SIG-M5 (cell line): ENCODE measurements around the gene CEP128.

Source experiments
- DNase-seq: peaks from one replicate; lab custom pipeline; 2025; lab: John Stamatoyannopoulos, UW

Gene CEP128

GRCh38 chr14:80475074-80475473, 466.5 kb downstream of the CEP128 start:
- DNase-seq, result no peak

GRCh38 chr14:80468331-80469122, 473.0 kb downstream of the CEP128 start:
- DNase-seq, result no peak

DNA sequence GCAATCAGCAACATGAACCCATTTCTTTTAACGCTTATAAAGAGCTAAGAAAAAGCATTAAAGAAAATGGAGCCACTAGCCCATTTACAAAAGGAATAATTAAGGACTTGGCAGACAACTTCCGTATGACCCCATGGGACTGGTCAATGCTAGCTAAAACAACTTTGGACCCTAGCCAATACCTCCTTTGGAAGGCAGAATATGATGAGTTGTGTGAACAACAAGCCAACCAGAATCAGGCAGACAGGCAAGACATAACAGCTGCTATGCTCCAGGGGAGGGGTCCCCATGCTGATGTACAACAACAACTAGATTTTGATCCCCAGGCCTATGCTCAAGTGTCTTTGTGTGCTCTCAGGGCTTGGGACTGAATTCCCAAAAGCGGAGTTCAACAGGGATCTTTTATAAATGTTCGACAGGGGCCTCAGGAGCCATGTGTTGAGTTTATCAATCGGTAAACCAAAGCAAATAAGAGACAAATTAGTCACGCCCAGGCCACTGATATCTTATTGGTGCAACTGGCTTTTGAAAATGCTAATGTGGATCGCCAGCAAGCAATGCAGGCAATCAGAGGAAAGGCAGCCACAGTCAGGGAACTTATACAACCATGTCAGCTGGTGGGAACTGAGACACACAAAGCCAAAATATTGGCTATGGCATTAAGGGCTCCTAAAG, 475.9 kb downstream of the CEP128 start:
- no peak for DNase-seq

DNA sequence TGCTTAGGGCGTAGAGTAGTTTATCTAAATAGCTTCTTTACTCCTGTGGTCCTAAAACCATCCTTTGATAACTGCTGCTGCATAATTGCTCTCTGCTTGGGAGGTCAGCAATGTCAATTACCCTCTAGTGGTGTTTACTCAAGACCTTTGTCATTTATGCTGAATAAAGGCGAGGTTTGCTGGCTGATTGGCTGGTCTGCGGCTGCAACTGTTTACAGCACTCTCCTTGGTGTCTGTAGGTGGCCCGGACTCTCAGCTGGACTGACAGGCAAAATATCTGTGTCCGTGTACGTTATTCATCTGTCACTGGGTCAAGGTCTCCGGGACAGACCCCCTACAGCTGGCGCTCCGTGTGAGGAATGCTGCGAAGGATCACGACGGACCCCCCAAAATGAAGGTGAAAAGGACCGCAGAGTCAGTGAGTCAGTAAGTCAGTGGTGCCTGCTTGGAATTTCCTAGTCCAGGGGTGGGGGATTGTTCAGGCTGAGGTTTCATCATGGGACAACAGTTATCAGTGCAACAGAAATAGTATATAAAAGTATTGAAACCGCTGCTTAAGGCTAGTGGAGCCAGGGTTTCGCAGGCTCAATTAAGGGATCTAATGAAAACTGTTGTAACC, 476.9 kb downstream of the CEP128 start:
- DNase-seq, result no peak

DNA sequence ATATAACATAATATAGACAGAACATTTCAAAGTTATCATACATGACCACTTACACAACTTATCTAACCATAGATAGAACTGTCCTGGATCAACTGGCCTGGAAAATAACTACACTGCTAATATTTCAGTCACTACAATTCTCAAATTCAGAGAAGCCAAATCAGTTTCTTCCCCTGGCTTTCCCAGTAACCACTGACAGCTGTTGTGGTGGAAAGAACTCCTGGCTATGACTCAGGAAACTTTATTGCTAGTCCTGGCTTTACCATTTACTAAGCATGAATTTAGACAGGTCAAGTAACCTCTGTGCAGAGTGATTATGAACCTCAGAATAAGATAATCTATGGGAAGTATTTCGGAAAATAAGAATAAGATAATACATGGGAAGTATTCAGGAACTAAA, 485.3 kb downstream of the CEP128 start:
- no peak for DNase-seq

- DNase-seq, result no peak
Observed at GRCh38 chr14:80455031-80455430, 486.5 kb downstream of the CEP128 start.

- DNase-seq, result no peak
Observed at GRCh38 chr14:80448267-80448666, 493.3 kb downstream of the CEP128 start.

GRCh38 chr14:80447392-80447791, 494.1 kb downstream of the CEP128 start:
- DNase-seq, result no peak
